Endothelial cell of umbilical vein (primary cell): ENCODE results near the gene MICA.

Experiments
- POLR2A ChIP-seq: IDR thresholded peaks from 2 replicates; pipeline ENCODE4 v1.6.1; 2012; ENCODE audit warnings: low read depth, mild to moderate bottlenecking, control low read depth, low read length
- TF ChIP-seq, protein P1 (sequence below): IDR thresholded peaks from 2 replicates; pipeline ENCODE4 v1.6.1; 2011; ENCODE audit not compliant: insufficient read depth, insufficient read length
- TF ChIP-seq, protein P2 (sequence below), 2 donors: IDR thresholded peaks; 1 replicate in 1 of 2; 2 replicates in 1 of 2; pipeline ENCODE4 v1.5.1; 2011; ENCODE audit warnings: low read length in 2 of 2, mild to moderate bottlenecking in 2 of 2, moderate library complexity in 2 of 2, control low read depth in 1 of 2, inconsistent platforms in 1 of 2, low read depth in 1 of 2; ENCODE audit not compliant: insufficient read depth in 1 of 2; ENCODE audit errors: extremely low read depth in 1 of 2

DNA sequence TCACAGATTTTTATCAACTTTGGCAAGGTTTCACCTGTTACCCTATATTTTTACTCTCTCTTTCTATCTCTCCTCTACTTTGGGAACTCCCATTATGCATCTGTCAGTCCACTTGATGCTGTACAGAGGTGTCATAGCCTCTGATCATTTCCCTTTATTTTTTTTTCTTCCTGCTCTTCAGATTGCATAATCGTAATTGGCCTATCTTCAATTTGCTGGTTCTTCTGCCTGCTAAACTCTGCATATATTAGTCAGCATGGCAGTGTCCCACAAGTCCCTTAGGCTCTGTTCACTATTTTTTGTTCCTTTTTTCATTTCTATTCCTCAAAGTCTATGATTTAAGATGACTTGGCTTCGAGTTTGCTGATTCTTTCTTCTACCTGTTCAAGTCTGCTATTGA lies 49.9 kb downstream of the MICA start:
- TF ChIP-seq, protein P1, sequence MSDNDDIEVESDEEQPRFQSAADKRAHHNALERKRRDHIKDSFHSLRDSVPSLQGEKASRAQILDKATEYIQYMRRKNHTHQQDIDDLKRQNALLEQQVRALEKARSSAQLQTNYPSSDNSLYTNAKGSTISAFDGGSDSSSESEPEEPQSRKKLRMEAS: no peak
- TF ChIP-seq, protein P2, sequence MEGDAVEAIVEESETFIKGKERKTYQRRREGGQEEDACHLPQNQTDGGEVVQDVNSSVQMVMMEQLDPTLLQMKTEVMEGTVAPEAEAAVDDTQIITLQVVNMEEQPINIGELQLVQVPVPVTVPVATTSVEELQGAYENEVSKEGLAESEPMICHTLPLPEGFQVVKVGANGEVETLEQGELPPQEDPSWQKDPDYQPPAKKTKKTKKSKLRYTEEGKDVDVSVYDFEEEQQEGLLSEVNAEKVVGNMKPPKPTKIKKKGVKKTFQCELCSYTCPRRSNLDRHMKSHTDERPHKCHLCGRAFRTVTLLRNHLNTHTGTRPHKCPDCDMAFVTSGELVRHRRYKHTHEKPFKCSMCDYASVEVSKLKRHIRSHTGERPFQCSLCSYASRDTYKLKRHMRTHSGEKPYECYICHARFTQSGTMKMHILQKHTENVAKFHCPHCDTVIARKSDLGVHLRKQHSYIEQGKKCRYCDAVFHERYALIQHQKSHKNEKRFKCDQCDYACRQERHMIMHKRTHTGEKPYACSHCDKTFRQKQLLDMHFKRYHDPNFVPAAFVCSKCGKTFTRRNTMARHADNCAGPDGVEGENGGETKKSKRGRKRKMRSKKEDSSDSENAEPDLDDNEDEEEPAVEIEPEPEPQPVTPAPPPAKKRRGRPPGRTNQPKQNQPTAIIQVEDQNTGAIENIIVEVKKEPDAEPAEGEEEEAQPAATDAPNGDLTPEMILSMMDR (IDR thresholded peaks at IDR 0.05; ENCODE audit: extremely low read depth in 1 of 2, insufficient read depth in 1 of 2, low read depth in 1 of 2, low read length in 2 of 2): no peak
- no peak for TF ChIP-seq POLR2A
